HCEC 1CT (cell line): ENCODE measurements around the gene MYRIP.
"Not testable (repeated sequence)": the region's sequence is repeated elsewhere in the genome, so short reads cannot be mapped to it uniquely, and the experiment has no call there.

Experiments
- DNase-seq: peaks from one replicate; pipeline ENCODE4 v3.0.0-alpha.2; 2017

Gene MYRIP

GRCh38 chr3:40247714-40248454 is 438.5 kb downstream of the MYRIP start:
- no peak for DNase-seq

GRCh38 chr3:40248591-40248990 is 439.2 kb downstream of the MYRIP start:
- no peak for DNase-seq

GRCh38 chr3:40249168-40249567 is 439.8 kb downstream of the MYRIP start:
- no peak for DNase-seq

- DNase-seq, result no peak
These were observed 445.1 kb downstream of the MYRIP start for GRCh38 chr3:40254491-40254890.

GRCh38 chr3:40254891-40255290 is 445.5 kb downstream of the MYRIP start:
- DNase-seq, result no peak

- no peak for DNase-seq
These were observed 446.1 kb downstream of the MYRIP start for GRCh38 chr3:40255532-40255931.

GRCh38 chr3:40258064-40258463 is 448.7 kb downstream of the MYRIP start:
- no peak for DNase-seq

- peak; percentile 38 for DNase-seq
These were observed 449.1 kb downstream of the MYRIP start for GRCh38 chr3:40258555-40258954.

GRCh38 chr3:40262331-40262730 is 452.9 kb downstream of the MYRIP start:
- no peak for DNase-seq

- no peak for DNase-seq
These were observed 455.0 kb downstream of the MYRIP start for GRCh38 chr3:40264451-40264850.

- no peak for DNase-seq
These were observed 455.8 kb downstream of the MYRIP start for GRCh38 chr3:40265181-40265580.

GRCh38 chr3:40267937-40268724 is 458.7 kb downstream of the MYRIP start:
- no peak for DNase-seq

GRCh38 chr3:40268802-40269524 is 459.6 kb downstream of the MYRIP start:
- DNase-seq, result no peak

- DNase-seq, result no peak
These were observed 469.4 kb downstream of the MYRIP start for GRCh38 chr3:40278791-40279190.

- no peak for DNase-seq
These were observed 472.6 kb downstream of the MYRIP start for GRCh38 chr3:40281995-40282394.

- not testable (repeated sequence) for DNase-seq
These were observed 473.6 kb downstream of the MYRIP start for GRCh38 chr3:40283057-40283456.

- no peak for DNase-seq
These were observed 477.8 kb downstream of the MYRIP start for GRCh38 chr3:40287248-40287647.

- no peak for DNase-seq
These were observed 481.0 kb downstream of the MYRIP start for GRCh38 chr3:40290396-40290795.

- DNase-seq, result no peak
These were observed 482.1 kb downstream of the MYRIP start for GRCh38 chr3:40291471-40291870.

GRCh38 chr3:40292637-40293349 is 483.4 kb downstream of the MYRIP start:
- DNase-seq, result no peak

- no peak for DNase-seq
These were observed 485.0 kb downstream of the MYRIP start for GRCh38 chr3:40294434-40294833.

GRCh38 chr3:40298075-40298474 is 488.7 kb downstream of the MYRIP start:
- DNase-seq, result no peak

- no peak for DNase-seq
These were observed 489.8 kb downstream of the MYRIP start for GRCh38 chr3:40299130-40299720.
